Dendritic cell treated with granulocyte-macrophage colony-stimulating factor and Interleukin-4, amounts not matched to agents 40 ng/mL and 50 ng/mL, for 4 days (primary cell): ENCODE measurements around the gene DUXB.

Experiments
- H3K27ac Mint-ChIP-seq: one replicate; pipeline ENCODE4 v1.8.0; 2022; ENCODE audit warnings: mild to moderate bottlenecking, mixed read lengths
- H3K27me3 Mint-ChIP-seq: one replicate; pipeline ENCODE4 v1.8.0; 2022; ENCODE audit warnings: mild to moderate bottlenecking, mixed read lengths
- H3K36me3 Mint-ChIP-seq: one replicate; pipeline ENCODE4 v1.8.0; 2022; ENCODE audit warnings: low read depth, mixed read lengths
- H3K4me1 Mint-ChIP-seq: one replicate; pipeline ENCODE4 v1.8.0; 2022; ENCODE audit warnings: low read depth, mixed read lengths
- H3K4me3 Mint-ChIP-seq: one replicate; pipeline ENCODE4 v1.8.0; 2022; ENCODE audit warnings: mild to moderate bottlenecking, moderate library complexity, mixed read lengths
- H3K9me3 Mint-ChIP-seq: one replicate; pipeline ENCODE4 v1.8.0; 2022; ENCODE audit warnings: mixed read lengths
- intact Hi-C: fragments of 100-400 bp; cut with micrococcal nuclease; formaldehyde crosslinking; loops from one replicate; pipeline ENCODE4 v1.15.0; 2022

The DUXB gene

GRCh38 chr16:75647112-75647491 lies 54.2 kb downstream of the DUXB start:
- peak overlapping the region; percentile 98 for H3K4me3 Mint-ChIP-seq
- no peaks in the 10 kb centered on the region for H3K27me3 Mint-ChIP-seq
- peaks cover 38% of the 10 kb centered on the region for H3K4me1 Mint-ChIP-seq
- intact Hi-C loops = loop anchor here (1.0 to 5.0 kb wide), 3 partner anchors 24 to 1545 kb away; partner anchors contain the start of genes ADAT1, GABARAPL2 and MON1B
- H3K9me3 Mint-ChIP-seq = no peaks in the 10 kb centered on the region
- H3K36me3 Mint-ChIP-seq = peaks cover 66% of the 10 kb centered on the region
- peak overlapping the region; percentile 96 for H3K27ac Mint-ChIP-seq

GRCh38 chr16:75644240-75645012 lies 56.8 kb downstream of the DUXB start:
- Mint-ChIP-seq H3K4me1 (peaks cover 14% of the 10 kb centered on the region), H3K27ac (no peak overlapping the region), H3K4me3 (no peak overlapping the region), H3K9me3 (no peaks in the 10 kb centered on the region), H3K36me3 (peaks cover 82% of the 10 kb centered on the region), H3K27me3 (no peaks in the 10 kb centered on the region)
- intact Hi-C loops = loop anchor here (5.0 kb wide), 2 partner anchors 77 to 1548 kb away; partner anchors contain the start of genes GABARAPL2 and MON1B
